HT1080 (cell line): ENCODE results near the gene GNAI3. TPM values are rescaled to one million over a fixed set of nuclear protein-coding genes. Genes with fewer than 3 reads are reported as not detected.

Experiments used
- DNase-seq: peaks from one replicate; pipeline ENCODE4 v3.0.0-alpha.2; 2015; ENCODE audit warnings: low read depth
- total RNA-seq: library from RNA; depleted of rRNA; stranded (reverse); fragments of >200 nt; shearing (Covaris generic); gene quantifications from 2 replicates; pipeline ENCODE4 v1.2.3, GENCODE V29; 2014

The GNAI3 gene
- total RNA-seq, 1 experiment from 2014 or later: 12.1 TPM

GRCh38 chr1:109523706-109524105, 24.7 kb upstream of the GNAI3 start:
- DNase-seq: no peak

- DNase-seq: no peak
Measured at GRCh38 chr1:109527098-109527811, 21.2 kb upstream of the GNAI3 start.

DNA sequence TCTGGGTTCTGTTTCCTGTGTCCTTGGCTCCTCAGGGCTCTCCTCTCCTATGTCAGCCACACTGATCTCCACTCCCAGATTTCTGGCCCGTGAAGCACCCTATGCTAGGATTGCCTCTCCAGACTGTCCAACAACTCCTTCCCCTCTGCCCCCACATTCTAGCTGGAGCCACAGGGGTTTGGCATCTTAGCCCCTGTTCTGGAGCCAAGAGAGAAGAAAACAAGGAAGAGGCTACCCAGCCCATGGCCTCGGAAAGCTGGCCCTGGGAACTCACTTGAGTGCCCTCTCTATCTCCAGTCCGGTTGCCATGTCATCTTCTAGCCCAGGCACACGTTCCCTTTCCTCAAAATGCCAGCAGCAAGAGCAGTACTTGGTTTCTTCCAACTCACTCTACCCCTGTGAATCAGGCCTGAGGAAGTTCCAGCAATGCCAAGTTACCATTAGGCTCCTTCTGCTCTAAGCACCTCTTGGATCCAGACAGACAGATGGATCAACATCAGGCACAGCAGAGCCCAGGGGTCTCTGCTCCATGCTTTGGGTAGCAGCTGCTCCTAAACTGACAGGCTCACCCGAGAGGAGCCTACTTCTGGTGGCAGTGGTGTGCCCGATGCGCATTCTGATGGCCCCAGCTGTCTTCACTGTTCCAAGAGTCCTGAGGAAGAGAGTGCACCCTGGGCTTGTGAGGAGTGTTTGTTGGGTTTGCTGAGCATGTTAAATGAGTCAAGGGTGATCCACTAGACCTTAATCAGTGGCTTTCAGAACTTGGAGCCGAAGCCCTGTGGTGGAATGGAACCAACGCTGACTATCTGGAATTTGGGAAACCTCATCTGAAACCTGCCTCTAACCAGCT, 20.3 kb upstream of the GNAI3 start:
- DNase-seq: no peak

- no peak for DNase-seq
Measured at GRCh38 chr1:109528712-109529111, 19.7 kb upstream of the GNAI3 start.

DNA sequence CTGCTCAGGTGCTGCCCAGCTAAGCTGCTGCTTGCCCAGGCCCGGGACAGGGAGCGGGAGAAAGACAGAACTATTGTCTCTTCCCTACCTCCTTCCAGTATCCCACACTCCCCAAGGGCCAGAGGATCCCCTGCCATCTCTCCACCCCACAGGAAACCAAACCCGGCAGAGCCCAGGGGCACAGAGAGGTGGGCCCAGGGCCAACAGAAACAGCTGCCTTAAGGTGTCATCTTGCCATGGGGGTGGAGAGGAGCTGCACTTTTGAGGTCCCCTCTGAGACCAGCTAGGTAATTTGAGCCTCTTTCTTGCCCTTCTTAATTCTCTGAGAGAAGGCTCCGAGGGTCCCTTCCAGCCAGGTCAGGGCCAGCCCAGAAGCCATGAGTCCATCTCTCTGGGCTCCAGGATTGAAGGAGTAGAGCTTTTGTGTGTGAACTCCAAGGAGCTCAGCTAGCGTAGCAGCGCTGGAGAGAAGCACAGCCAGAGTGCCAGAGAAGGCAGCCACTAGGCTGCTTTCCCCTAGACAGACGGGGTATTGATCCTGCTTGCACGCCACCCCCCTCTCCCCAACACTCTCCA, 18.4 kb upstream of the GNAI3 start:
- DNase-seq: peak; percentile 24

DNA sequence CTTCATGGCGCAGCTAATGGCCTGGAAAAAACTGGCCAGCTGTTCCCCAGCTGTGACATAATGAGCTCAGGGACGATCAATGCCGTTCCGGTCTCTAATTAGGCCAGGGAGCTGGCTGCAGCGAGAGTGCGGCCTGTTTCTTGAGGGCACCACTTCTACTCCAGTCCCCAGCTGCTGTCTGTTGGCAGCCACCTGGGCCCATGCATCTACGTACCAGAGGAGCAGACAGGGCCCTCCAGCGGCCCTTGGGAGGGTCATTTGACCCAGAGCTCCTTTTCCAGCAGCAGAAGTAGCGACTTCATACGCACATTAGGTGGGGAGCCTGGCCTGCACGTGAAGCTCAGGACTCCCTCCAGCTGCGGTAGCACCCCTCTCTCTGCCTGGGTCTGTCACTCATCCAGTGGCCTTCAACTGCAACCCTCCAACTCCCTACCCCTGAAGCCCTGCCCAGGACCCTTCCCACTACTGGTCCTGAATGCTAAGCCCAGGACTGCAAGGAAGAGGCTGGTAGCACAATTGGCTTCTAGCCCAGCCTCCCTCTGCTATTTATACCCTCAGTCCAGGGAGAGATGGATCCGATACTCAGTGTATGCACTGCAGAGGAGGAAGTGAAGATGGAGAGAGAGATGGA, 17.8 kb upstream of the GNAI3 start:
- no peak for DNase-seq

DNA sequence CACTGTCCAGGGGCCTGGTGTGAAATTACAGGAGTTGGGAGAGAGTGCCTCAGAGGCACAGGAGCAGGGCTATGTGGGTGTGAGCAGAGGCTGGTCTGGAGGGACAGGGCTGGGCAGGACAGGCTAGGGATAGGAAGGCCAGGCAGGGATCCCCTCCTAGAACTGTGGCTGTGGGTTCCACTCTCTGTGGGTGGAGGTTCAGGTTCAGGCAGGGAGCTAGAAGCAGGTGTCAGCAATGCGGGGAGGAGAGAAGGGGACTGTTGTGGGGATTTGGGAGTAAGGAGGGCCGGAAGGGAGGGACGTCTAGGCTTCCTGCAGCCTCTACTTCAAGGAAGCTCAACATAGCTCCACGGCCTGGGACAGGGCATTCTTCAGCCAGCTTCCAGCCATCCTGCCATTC, 17.0 kb upstream of the GNAI3 start:
- DNase-seq: no peak

DNA sequence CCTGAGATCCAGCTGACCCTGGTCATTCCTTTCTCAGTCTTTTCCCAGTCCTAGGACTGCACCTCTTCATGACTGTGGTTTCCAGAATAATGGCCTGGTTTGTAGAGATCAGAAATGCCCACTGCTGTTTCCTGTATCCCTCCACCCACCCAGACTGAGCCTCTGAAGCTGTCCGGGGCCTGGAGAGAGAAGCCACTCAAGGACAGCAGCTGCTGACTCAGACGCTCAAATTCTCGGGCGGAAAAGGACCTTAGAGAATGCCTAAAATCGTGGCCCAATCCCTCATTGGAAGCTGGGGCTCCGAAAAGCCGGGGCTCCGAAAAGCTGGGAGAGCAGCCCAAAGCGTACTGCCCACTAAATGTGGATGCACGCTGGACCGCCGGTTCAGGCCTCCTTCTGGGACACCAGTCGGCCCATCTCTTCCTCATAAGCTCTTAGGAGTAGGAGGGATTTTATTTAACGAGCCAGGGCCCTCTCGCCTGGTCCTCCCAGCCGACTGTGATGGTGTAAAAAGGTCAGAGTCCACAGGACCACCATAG, 16.5 kb upstream of the GNAI3 start:
- DNase-seq: no peak

DNA sequence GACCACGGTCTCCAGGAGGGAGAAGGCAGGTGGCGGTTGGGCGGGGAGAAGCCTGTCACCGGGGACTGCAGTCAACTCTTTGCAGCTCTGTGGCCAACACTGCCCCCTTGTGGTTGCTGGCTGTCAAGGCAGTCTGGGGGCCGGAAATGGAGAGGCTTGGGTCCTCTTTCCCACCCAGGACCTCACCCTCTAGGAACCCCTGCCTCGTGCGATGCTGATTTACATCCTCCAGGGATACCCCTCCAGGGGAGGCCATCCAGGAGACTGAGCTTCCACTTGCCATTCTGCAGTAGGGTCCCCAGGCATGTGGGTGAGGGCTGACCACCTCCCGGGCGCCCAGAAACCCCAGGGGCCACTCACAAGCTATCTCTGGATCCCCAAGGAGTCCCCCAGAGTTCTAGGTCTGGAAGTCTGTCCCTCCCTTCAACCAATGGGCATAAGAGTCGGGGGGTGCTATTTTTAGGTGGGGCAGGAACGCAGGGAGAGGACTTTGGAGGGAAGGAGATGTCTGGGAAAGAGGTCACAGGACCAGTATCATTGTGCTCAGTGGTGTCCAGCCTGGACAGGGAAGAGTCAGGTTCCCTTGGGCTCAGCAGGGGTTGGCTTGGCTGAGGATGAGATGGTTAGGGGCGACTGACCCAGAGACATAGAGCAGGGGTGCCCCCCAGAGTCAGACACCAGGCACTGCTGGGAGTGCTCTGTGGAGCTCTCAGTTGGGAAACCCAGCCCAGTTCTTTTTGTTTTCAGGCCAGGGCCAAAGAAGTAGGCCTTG, 15.9 kb upstream of the GNAI3 start:
- DNase-seq: peak; percentile 74

DNA sequence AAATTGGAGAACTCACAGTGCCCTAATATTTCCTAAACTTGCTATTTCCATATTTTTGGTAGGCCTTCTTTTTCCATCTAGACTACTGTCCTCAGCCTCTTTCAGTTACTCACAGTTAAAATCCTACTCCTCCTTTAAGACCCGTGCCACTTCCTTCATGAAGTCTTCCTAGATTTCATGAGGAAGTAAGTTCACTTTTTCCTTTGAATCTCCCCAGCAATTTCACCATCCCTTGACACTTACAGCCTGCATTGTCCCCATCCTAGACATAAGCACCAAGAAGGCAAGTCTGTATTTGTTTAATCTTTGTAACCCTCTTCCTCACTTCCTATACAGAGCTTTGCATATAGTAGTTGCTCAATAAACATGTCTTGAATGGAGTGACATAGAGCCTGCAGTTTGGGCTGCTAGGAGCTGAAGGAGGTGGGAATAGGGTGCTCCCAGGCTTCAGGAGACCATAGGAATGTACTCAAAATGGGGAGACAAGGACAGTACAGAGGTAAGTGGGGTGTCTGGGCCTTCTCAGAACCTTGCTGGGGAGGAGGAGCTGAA, 14.0 kb upstream of the GNAI3 start:
- no peak for DNase-seq

GRCh38 chr1:109535481-109535880, 12.9 kb upstream of the GNAI3 start:
- DNase-seq: no peak

DNA sequence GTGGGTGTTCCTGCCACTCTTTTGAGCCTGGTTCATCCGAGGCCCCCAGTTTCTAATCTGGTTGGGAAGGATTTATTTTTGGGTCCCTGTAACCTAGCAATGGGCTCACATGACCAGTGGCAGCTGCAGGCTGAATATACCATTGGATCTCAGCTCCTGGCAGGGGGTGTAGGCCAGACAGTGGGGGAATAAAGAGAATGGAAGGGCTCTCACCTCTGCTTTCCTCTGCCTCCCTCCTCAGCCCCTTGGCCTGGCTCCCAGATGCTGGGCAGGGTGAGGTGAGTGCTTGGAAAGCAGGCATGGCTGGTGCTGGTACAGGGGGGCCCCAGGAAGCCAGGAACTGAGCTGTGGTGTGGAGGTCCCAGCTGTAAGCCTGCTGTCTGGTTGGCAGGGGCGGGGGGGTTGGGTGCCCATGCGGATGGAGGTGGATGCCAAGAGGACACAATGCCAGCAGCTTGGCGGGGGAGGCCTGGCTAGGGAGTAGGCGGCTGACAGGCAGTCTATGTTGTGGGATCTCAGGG, 12.4 kb upstream of the GNAI3 start:
- DNase-seq: no peak

DNA sequence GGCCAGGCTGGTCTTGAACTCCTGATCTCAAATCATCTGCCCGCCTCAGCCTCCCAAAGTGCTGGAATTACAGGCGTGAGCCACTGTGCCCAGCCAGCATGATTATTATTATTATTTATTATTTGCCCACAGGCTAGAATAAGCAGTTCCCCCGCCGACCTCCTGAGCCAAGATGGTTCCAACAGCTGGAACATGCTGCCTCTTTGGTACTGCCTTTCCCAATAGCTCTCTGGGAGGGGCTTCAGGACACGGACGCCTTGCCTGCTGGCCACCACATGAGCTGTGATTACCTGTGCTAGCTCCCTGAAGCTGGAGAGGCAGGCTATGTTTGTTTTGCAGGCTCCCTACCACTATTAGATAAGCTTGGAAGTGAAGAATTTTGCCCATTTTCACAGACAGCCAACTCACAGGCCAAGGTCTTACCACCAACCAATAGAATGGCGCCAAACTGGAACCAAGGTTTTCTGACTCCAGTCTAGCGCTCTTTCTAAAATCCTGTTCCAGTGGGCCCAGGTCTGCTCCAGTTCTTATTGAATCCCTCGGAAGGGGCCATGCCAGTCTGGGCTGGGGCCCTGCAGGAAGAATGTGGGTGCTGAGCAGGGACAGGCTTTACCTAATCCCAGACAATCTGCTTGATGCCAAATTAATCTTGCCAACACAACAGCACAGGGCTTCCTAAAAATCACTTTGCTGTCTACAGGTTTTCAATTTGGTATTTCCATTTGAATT, 10.8 kb upstream of the GNAI3 start:
- DNase-seq: no peak

DNA sequence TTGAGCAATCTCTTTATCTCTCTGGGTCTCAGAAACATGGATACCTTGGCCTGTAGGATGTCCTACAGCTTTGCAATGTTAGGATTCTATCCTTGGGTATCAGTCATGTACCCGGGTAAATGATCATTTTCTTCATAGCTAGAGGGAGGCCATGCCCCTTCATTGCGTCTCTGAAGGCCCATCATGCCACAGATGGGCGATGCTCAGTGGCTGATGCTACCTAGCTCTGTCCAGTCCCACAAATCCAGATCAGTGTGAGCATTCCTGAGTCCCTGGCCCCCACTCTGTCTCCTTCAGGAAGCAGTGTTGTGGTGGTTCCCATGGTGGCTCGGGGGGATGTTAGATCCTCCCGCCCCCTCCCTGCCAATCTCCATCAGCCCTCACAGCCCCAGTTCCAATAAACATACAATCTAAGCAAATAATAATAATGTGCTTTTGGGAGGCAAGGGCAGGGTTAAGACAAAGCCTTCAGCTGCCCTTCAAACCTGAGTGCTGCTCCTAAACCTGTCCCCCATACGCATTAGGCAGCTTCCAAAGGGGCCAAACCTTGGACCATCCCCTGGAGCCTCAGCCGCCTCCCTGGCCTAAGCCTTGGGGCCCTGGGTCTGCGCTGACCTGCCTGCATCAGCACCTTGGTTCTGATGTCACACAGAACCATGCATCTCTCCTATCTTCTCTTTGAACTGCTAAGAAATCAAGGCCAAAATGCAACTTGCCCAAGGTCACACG, 9.4 kb upstream of the GNAI3 start:
- no peak for DNase-seq

DNA sequence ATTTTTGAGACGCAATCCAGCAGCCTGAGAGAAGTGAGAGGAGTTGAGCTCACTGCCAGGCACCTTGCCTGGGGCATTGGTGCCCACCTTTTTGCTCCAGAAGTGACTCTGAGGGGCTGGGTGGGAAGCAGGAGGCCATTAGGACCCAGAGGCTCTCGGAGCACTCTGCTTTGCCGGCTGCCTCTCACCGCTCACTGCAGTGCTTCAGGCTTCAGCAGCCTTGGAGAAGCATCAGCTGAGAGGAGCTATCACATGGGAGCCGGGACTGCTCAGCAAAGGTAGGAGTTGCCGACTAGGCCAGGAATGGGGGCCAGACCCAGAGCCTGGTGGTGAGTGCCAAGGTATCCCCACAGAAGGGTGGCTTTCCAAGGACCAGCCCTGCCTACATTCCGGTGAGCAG, 8.7 kb upstream of the GNAI3 start, which contains the start of gene GPR61:
Gene GPR61 (plus strand): TSS at position 197 of the 400 bp plus-strand sequence. CDS start 3,151 bp downstream, outside the sequence.
- no peak for DNase-seq

- DNase-seq: no peak
Measured at GRCh38 chr1:109541102-109541501, 7.3 kb upstream of the GNAI3 start.

GRCh38 chr1:109542657-109543056, 5.8 kb upstream of the GNAI3 start:
- DNase-seq: no peak

- no peak for DNase-seq
Measured at GRCh38 chr1:109543283-109543987, 5.0 kb upstream of the GNAI3 start.
